ENCODE measurements around the gene WDR27.

WDR27 gene

DNA sequence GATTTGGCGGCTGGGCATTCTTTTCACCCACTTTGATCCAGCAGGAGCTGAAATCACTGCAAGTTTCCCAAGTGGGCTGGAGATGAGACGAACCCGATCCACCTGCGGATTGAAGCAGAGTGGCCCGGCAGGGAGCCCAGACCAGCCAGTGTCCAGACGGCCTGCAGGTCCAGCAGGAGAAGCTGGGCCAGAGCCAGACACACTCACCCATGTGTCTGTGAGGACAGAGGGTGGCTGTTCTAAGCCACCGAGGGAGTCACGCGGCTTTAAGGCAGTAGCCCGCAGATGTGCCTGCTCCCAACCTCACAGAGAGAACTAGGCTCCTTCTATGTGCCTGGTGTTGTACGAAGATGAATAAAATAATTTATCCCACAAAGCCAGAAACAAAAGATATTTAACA lies 200.7 kb downstream of the WDR27 start:
- no peak overlapping the region for H2AFZ ChIP-seq (ENCODE audit: low read depth, low read length)
- no peak for TF ChIP-seq EZH2 (IDR thresholded peaks at IDR 0.05; ENCODE audit: borderline replicate concordance, low read depth, low read length, severe bottlenecking)
- TF ChIP-seq, protein P1, sequence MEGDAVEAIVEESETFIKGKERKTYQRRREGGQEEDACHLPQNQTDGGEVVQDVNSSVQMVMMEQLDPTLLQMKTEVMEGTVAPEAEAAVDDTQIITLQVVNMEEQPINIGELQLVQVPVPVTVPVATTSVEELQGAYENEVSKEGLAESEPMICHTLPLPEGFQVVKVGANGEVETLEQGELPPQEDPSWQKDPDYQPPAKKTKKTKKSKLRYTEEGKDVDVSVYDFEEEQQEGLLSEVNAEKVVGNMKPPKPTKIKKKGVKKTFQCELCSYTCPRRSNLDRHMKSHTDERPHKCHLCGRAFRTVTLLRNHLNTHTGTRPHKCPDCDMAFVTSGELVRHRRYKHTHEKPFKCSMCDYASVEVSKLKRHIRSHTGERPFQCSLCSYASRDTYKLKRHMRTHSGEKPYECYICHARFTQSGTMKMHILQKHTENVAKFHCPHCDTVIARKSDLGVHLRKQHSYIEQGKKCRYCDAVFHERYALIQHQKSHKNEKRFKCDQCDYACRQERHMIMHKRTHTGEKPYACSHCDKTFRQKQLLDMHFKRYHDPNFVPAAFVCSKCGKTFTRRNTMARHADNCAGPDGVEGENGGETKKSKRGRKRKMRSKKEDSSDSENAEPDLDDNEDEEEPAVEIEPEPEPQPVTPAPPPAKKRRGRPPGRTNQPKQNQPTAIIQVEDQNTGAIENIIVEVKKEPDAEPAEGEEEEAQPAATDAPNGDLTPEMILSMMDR (IDR thresholded peaks at IDR 0.05; ENCODE audit: borderline replicate concordance, extremely low read depth, low read length, poor library complexity, severe bottlenecking): no peak
- no peak for DNase-seq
- H4K20me1 ChIP-seq (ENCODE audit: insufficient read depth, low read length): no peaks in the 10 kb centered on the region; the same call in 1 of the 2 replicates
- no peaks in the 10 kb centered on the region for H3K4me1 ChIP-seq (ENCODE audit: insufficient read depth, low read length)
- H3K36me3 ChIP-seq (ENCODE audit: insufficient read depth, low read length): no peaks in the 10 kb centered on the region
- H3K4me3 ChIP-seq (ENCODE audit: low read depth in 1 of 2, low read length in 2 of 2): no peak overlapping the region
- no peak overlapping the region for H3K4me2 ChIP-seq (ENCODE audit: insufficient read depth, low read length)
- no peaks in the 10 kb centered on the region for H3K27me3 ChIP-seq (ENCODE audit: insufficient read depth, low read length, poor library complexity)
- no peak for ATAC-seq (ENCODE audit: insufficient read depth, low read depth)
- no peak overlapping the region for H3K27ac ChIP-seq (ENCODE audit: low read length)
- H3K9me3 ChIP-seq (ENCODE audit: insufficient read depth, low read length, severe bottlenecking): no peaks in the 10 kb centered on the region
- H3K9ac ChIP-seq (ENCODE audit: low read depth, low read length): no peak overlapping the region
- H3K79me2 ChIP-seq (ENCODE audit: insufficient read depth, low read length): no peaks in the 10 kb centered on the region

DNA sequence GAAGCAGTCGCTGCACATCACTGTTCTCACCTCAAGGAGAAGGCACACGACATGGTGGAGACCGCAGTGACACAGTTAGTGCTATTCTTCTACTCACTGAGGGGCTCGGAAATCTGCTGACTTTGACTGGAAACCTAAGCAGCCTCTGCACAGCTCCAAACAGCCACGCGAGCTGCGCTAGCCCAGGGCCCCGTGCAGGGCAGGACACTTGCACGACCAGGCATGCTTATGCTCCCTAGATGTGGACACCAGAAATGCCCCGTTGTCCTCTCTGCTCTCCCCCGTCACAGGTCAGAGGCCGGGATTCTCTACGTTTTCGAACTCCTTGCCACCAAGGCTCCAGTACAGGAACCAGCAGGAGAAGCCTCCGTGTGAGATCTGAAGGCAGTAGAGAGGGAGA lies 201.1 kb downstream of the WDR27 start:
- Histone ChIP-seq H2AFZ (ENCODE audit: low read depth, low read length) (no peak overlapping the region), H3K27me3 (ENCODE audit: insufficient read depth, low read length, poor library complexity) (no peaks in the 10 kb centered on the region), H3K4me1 (ENCODE audit: insufficient read depth, low read length) (no peaks in the 10 kb centered on the region), H4K20me1 (ENCODE audit: insufficient read depth, low read length) (no peaks in the 10 kb centered on the region; the same call in 1 of the 2 replicates), H3K9me3 (ENCODE audit: insufficient read depth, low read length, severe bottlenecking) (no peaks in the 10 kb centered on the region), H3K9ac (ENCODE audit: low read depth, low read length) (no peak overlapping the region), H3K4me3 (ENCODE audit: low read depth in 1 of 2, low read length in 2 of 2) (no peak overlapping the region), H3K27ac (ENCODE audit: low read length) (no peak overlapping the region), H3K79me2 (ENCODE audit: insufficient read depth, low read length) (no peaks in the 10 kb centered on the region), H3K36me3 (ENCODE audit: insufficient read depth, low read length) (no peaks in the 10 kb centered on the region), H3K4me2 (ENCODE audit: insufficient read depth, low read length) (no peak overlapping the region)
- TF ChIP-seq EZH2 (IDR thresholded peaks at IDR 0.05; ENCODE audit: borderline replicate concordance, low read depth, low read length, severe bottlenecking): no peak
- TF ChIP-seq, protein P1 (IDR thresholded peaks at IDR 0.05; ENCODE audit: borderline replicate concordance, extremely low read depth, low read length, poor library complexity, severe bottlenecking): no peak
- ATAC-seq (ENCODE audit: insufficient read depth, low read depth) (no peak), DNase-seq (no peak)

DNA sequence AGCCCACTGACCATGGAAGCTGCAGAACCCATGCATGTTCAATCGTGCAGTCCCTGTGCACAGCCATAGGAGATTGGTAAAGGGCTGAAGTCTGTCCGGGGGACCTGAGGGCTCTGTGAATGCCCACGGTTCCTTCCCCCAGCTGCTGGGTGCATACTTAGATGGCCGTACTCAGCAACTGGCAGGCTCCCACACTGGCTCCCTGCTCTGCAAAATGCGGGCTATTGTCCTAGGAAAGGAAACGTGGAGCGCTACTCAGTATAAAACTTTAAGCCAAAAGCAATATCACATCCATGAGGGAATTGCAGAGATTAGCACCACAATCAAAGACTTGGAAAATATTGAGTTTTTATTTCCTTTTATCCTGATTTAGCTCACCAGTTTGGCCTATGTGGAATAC lies 202.0 kb downstream of the WDR27 start:
- Histone ChIP-seq H3K4me2 (ENCODE audit: insufficient read depth, low read length) (no peak overlapping the region), H3K9me3 (ENCODE audit: insufficient read depth, low read length, severe bottlenecking) (no peaks in the 10 kb centered on the region), H3K4me1 (ENCODE audit: insufficient read depth, low read length) (no peaks in the 10 kb centered on the region), H2AFZ (ENCODE audit: low read depth, low read length) (no peak overlapping the region), H3K4me3 (ENCODE audit: low read depth in 1 of 2, low read length in 2 of 2) (no peak overlapping the region), H4K20me1 (ENCODE audit: insufficient read depth, low read length) (no peaks in the 10 kb centered on the region; the same call in 1 of the 2 replicates), H3K36me3 (ENCODE audit: insufficient read depth, low read length) (no peaks in the 10 kb centered on the region), H3K9ac (ENCODE audit: low read depth, low read length) (no peak overlapping the region), H3K79me2 (ENCODE audit: insufficient read depth, low read length) (no peaks in the 10 kb centered on the region), H3K27me3 (ENCODE audit: insufficient read depth, low read length, poor library complexity) (no peaks in the 10 kb centered on the region), H3K27ac (ENCODE audit: low read length) (no peak overlapping the region)
- TF ChIP-seq, protein P1 (IDR thresholded peaks at IDR 0.05; ENCODE audit: borderline replicate concordance, extremely low read depth, low read length, poor library complexity, severe bottlenecking): no peak
- TF ChIP-seq EZH2 (IDR thresholded peaks at IDR 0.05; ENCODE audit: borderline replicate concordance, low read depth, low read length, severe bottlenecking): no peak
- ATAC-seq (ENCODE audit: insufficient read depth, low read depth) (no peak), DNase-seq (no peak)

Data from DND-41 (cell line).